ENCODE data around the gene CAMK1D.
"Not testable (repeated sequence)": the region's sequence is repeated elsewhere in the genome, so short reads cannot be mapped to it uniquely, and the experiment has no call there.

Gene CAMK1D

DNA sequence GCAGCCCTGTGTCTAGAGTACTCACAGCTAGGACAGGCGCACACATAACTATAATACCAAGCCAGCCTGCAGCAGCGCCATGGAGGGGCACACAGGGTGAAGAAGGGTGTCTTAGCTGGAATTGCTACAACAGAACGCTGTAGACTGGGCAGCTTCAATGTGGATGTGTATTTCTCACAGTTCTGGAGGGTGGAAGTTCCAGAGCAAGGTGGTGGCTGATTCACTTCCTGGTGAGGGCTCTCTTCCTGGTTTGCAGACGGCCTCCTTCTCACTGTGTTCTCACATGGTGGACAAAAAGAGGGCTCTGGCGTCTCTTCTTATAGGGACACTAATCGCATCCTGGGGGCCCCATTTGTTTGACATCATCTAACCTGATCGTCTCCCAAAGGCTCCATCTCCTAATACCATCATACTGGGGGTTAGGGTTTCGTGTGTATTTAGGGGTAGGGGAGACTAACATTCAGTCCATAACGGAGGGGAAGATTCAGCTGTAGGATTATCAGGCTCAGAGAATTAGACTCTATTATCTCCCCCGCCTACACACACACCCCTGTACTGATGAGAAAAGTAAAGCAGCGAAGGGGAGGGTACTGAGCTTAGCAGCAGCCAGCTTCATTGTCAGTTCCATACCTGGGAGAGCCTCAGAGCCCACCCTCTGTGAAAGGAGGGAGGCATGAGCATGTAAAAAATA, 363.1 kb downstream of the CAMK1D start:
- no peak for DNase-seq (ENCODE audit: low read depth)
- no peak overlapping the region for H3K4me3 ChIP-seq (ENCODE audit: low read depth, low read length)
- TF ChIP-seq, protein P1, sequence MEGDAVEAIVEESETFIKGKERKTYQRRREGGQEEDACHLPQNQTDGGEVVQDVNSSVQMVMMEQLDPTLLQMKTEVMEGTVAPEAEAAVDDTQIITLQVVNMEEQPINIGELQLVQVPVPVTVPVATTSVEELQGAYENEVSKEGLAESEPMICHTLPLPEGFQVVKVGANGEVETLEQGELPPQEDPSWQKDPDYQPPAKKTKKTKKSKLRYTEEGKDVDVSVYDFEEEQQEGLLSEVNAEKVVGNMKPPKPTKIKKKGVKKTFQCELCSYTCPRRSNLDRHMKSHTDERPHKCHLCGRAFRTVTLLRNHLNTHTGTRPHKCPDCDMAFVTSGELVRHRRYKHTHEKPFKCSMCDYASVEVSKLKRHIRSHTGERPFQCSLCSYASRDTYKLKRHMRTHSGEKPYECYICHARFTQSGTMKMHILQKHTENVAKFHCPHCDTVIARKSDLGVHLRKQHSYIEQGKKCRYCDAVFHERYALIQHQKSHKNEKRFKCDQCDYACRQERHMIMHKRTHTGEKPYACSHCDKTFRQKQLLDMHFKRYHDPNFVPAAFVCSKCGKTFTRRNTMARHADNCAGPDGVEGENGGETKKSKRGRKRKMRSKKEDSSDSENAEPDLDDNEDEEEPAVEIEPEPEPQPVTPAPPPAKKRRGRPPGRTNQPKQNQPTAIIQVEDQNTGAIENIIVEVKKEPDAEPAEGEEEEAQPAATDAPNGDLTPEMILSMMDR (IDR thresholded peaks at IDR 0.05; ENCODE audit: insufficient read depth, low read depth, low read length, missing control alignments) = no peak

- DNase-seq (ENCODE audit: low read depth); H3K4me3 ChIP-seq (ENCODE audit: low read depth, low read length): not testable (repeated sequence)
Measured at GRCh38 chr10:12712984-12713316, 363.6 kb downstream of the CAMK1D start.

GRCh38 chr10:12716042-12716441, 366.7 kb downstream of the CAMK1D start:
- TF ChIP-seq, protein P1 (IDR thresholded peaks at IDR 0.05; ENCODE audit: insufficient read depth, low read depth, low read length, missing control alignments) = no peak
- no peak overlapping the region for H3K4me3 ChIP-seq (ENCODE audit: low read depth, low read length)
- DNase-seq (ENCODE audit: low read depth) = no peak

DNA sequence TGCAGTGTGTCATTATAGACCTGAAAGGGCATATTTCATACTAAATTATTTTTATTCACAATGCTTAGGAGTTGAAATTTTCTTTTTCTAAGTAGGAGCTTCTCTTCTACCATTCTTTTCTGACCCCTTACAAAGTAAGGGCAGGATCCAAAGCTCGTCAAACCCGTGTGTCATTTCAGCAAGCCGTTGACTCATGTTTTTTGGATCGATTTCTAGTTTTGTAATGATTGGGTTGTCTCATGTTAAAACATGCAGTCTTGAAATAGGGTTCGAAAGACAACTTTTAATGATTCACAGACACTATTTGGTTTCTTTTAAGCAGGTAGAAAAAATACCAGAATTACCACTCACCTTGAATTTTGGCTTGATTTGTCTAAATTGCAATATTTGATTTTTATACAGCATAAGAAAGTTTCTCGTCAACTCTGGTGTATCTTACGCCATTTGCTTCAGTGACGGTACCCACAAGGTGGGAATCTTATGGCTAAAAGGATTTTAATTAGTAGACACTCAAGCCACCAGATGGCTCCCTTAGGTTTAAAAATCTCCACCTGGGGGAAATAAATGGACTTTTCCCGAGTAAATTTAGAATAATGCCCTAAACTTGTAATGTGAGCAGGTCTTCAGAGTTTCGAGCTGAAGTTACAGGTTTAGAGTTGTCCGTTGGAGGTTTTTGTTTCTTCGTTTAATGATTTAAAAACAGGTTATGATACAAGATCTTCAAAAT, 368.8 kb downstream of the CAMK1D start:
- TF ChIP-seq, protein P1 (IDR thresholded peaks at IDR 0.05; ENCODE audit: insufficient read depth, low read depth, low read length, missing control alignments) = no peak
- no peak for DNase-seq (ENCODE audit: low read depth)
- no peak overlapping the region for H3K4me3 ChIP-seq (ENCODE audit: low read depth, low read length)

- no peak for DNase-seq (ENCODE audit: low read depth)
- TF ChIP-seq, protein P1 (IDR thresholded peaks at IDR 0.05; ENCODE audit: insufficient read depth, low read depth, low read length, missing control alignments) = no peak
- no peak overlapping the region for H3K4me3 ChIP-seq (ENCODE audit: low read depth, low read length)
Measured at GRCh38 chr10:12719365-12719764, 370.0 kb downstream of the CAMK1D start.

DNA sequence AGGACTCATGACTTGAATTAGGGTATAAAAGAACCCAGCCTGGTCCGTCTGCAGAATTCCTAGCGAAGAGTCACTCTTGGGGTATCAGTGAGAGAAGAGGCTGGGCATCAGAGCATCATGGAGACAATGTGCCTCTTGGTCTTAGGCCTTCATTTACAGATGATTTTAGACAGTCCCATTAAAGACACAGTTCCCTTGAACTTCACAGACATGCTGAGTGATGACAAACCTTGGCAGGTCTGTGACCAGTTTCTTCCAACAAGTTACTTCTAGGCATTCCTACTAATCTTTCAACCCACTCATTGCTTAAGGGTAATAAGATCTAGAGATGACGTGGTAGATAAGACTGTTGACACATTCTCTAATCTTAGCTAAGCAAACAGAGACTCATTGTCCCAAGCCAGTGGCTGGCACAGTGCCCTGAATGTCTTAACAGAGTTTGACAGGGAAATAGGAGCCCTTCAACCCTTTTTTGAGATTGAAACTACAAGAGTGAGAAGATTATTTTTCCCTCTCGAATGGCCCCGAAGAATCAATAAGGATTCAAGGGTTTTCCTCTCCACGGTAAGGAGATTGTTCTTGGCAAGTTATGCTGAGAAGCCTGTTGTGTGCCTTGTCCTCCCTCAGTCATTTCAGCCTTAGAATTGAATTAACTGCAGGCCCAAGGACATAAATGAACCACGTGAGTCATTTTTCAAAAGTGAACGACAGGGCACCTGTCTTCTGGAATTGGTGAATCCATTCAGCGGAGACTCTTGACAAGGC, 371.1 kb downstream of the CAMK1D start:
- H3K4me3 ChIP-seq (ENCODE audit: low read depth, low read length) = no peak overlapping the region
- TF ChIP-seq, protein P1 (IDR thresholded peaks at IDR 0.05; ENCODE audit: insufficient read depth, low read depth, low read length, missing control alignments) = no peak
- DNase-seq (ENCODE audit: low read depth) = no peak

DNA sequence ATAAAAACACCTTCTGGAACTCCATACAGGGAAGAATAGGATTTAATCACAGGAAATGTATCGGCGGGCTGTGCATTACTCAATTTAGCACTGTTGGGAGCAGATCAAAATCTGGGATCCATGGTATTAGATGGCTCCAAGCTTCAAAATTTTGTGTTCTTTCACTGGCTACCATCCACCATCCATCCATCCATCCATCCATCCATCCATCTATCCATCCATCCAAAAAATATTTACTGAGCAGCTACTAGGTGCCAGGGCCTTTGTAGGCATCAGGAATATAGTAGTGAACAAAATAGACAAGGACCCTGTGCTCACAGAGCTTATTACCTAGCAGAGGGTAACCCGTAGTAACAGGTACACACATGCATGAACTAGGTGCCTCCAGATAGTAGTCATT, 372.0 kb downstream of the CAMK1D start:
- no peak for DNase-seq (ENCODE audit: low read depth)
- TF ChIP-seq, protein P1 (IDR thresholded peaks at IDR 0.05; ENCODE audit: insufficient read depth, low read depth, low read length, missing control alignments) = no peak

More for the DNA sequence above, 372.0 kb downstream of the CAMK1D start:
- no peak overlapping the region for H3K4me3 ChIP-seq (ENCODE audit: low read depth, low read length)
